D721Med (cell line): ENCODE measurements around the gene ZC3H12D.

ENCODE experiments used
- DNase-seq: peaks from one replicate; pipeline ENCODE4 v3.0.0; 2011; ENCODE audit warnings: low spot score; ENCODE audit not compliant: insufficient read length
- FAIRE-seq: peaks from 2 replicates; lab custom pipeline; 2011; peaks lifted over from hg19 to GRCh38; lab: Jason Lieb, UNC
- TF ChIP-seq, protein P1 (sequence below): IDR thresholded peaks from 2 replicates; pipeline ENCODE4 v1.5.1; 2012; ENCODE audit warnings: mild to moderate bottlenecking, control low read depth; ENCODE audit not compliant: insufficient read depth; ENCODE audit errors: missing control alignments

The ZC3H12D gene

DNA sequence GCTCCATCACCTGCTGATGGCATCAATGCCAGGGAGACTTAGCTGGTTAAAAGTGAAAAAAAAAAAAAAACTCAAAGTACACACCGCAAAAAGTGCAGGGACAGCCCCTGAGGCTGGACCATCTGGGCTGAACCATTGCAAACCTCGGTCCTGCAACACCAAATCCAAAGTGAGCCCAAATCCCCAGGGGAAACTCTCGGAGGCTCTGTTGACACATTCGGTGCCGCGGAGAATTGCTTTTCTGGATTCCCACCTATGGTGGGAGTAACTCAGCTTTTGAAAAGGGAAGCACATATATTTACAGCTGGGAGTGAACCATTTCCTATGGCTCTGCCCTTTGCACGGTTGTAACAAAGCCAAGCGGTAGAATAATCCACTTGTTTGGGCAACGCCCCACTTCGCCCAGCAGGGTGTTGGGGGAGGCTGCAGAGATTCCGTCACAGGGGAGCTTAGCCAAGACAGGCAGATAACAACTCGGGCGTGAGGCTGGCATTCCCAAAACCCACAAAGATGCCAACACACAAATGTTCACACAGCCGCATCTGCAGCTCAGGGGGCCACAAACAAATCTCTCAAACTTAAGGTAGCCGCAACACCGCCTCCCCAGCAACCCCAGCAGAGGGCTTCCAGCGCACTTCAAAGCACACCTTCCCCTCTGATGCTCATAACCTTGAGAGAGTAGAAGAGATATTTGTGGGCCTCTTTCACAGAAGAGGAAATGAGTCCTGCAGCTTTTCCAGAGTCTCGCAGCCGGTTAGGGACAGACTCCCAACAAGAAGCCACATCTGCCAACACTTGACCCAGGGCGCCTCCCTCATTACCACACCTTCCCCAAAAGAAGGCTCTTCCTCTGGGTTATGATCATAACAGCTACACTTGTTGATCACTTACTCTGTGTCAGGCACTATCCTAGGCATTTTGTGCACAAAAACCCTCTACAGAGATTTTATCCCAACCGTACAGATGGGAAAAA, 11.4 kb downstream of the ZC3H12D start:
- DNase-seq (no peak), FAIRE-seq (no peak)
- TF ChIP-seq, protein P1, sequence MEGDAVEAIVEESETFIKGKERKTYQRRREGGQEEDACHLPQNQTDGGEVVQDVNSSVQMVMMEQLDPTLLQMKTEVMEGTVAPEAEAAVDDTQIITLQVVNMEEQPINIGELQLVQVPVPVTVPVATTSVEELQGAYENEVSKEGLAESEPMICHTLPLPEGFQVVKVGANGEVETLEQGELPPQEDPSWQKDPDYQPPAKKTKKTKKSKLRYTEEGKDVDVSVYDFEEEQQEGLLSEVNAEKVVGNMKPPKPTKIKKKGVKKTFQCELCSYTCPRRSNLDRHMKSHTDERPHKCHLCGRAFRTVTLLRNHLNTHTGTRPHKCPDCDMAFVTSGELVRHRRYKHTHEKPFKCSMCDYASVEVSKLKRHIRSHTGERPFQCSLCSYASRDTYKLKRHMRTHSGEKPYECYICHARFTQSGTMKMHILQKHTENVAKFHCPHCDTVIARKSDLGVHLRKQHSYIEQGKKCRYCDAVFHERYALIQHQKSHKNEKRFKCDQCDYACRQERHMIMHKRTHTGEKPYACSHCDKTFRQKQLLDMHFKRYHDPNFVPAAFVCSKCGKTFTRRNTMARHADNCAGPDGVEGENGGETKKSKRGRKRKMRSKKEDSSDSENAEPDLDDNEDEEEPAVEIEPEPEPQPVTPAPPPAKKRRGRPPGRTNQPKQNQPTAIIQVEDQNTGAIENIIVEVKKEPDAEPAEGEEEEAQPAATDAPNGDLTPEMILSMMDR: no peak

DNA sequence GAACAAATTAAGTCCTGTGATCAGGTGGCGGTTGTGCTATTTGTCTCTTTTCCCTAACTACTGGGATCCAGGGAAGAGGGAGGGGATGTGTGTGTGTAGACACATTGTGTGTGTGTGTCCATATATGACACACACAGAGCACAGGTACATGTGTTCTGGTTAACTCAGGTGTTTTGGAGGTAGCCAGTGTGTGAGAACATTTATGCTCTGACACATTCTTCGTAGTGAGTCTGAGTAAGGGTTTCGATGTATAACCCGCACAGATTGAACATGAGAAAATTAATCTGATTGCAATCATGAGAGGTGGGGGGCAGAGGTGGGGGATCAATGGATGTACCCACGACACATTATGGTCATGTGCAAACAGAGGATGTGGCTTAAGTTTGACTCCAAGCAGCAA, 12.6 kb downstream of the ZC3H12D start:
- TF ChIP-seq, protein P1: no peak
- no peak for DNase-seq
- FAIRE-seq: no peak

DNA sequence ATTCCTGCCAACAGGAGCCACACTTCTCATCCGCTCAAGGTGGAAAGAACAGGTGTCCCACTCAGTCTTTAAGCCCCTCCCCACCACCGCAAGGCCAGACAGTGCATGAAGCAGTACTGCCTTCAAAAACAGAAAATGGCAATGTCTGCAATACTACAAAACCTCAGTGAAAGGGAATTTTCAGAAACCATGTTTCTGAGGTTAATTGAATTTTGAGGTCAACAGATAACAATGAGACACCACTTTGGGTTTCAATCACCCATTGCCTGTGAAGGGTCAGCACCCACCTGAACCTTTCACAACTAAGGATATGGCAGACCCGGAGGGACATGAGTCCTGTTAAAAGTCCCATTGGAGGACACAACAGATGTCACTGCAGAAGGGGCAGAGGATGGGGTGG, 13.0 kb downstream of the ZC3H12D start:
- DNase-seq (no peak), FAIRE-seq (no peak)
- TF ChIP-seq, protein P1: no peak

DNA sequence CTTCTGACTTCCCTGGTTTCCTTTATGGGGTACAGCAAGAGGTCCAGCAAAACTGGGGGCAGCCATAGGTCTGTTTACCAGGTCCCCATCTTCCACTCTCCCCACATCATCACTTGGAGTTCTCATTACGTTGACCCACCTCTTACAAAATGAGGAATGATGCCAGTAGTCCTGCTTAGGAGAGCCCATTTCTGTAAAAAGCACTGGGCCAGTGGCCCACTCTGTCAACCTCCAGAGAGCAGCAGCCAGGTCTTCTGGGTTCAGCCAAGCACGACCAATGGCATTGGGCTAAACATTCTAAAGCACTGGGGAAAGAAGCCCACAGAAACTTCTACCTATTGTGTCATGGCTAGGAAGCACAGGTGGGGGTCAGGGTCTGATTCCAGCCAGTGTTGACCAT, 13.9 kb downstream of the ZC3H12D start:
- TF ChIP-seq, protein P1: no peak
- DNase-seq (no peak), FAIRE-seq (no peak)

DNA sequence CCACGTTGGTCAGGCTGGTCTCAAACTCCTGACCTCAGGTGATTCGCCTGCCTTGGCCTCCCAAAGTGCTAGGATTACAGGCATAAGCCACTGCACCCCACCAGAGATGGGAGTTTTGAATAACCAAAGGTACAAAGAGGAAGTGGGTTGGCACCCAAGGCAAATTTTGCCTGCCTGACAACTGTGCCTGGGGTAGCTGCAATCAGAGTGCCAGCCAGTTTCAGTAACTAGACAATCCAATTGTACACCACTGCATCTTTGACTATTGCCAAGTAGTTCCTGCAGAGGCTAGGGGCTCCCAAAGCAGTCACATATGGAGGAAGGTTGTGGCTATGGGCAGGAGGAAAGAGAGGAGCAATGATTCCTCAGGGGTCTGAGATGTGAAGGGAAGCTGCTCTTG, 16.6 kb downstream of the ZC3H12D start:
- TF ChIP-seq, protein P1: no peak
- DNase-seq (no peak), FAIRE-seq (no peak)

DNA sequence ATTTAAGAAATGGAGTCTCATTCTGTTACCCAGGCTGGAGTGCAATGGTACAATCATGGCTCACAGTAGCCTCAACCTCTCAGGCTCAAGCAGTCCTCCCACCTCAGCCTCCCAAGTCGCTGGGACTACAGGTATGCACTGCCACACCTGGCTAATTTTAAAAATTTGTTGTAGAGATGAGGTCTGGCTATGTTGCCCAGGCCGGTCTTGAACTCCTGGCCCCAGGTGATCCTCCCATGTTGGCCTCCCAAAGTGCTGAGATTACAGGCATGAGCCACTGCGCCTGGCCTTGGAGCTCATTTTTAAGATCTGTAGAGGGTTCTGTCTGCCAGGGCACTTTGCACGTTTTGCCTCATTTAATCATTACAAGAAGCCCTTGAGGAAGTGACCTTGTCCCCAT, 17.5 kb downstream of the ZC3H12D start:
- no peak for FAIRE-seq
- DNase-seq: no peak
- TF ChIP-seq, protein P1: no peak

DNA sequence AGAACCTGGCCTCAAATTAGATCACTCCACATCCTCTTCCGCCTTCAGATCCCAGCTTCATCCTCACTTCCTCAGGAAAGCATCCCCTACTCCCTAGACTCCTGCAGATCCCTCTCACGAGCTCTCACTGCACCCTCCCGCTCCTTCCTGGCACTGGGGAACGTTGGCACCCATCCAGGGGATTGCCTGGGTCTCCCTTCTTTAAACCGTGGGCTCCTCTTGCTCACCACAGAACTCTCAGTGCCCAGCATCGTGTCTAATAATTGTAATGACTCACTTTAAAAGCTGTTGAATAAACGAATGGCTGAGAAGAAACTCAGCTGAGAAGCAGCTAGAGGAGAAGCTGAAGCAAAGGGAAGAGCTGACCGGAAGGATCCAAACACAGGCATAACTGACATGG, 20.4 kb downstream of the ZC3H12D start:
- FAIRE-seq (no peak), DNase-seq (no peak)
- TF ChIP-seq, protein P1: no peak
